ENCODE measurements around the gene ALDH3B2.
"Not testable (repeated sequence)": the region's sequence is repeated elsewhere in the genome, so short reads cannot be mapped to it uniquely, and the experiment has no call there.

ALDH3B2 gene

DNA sequence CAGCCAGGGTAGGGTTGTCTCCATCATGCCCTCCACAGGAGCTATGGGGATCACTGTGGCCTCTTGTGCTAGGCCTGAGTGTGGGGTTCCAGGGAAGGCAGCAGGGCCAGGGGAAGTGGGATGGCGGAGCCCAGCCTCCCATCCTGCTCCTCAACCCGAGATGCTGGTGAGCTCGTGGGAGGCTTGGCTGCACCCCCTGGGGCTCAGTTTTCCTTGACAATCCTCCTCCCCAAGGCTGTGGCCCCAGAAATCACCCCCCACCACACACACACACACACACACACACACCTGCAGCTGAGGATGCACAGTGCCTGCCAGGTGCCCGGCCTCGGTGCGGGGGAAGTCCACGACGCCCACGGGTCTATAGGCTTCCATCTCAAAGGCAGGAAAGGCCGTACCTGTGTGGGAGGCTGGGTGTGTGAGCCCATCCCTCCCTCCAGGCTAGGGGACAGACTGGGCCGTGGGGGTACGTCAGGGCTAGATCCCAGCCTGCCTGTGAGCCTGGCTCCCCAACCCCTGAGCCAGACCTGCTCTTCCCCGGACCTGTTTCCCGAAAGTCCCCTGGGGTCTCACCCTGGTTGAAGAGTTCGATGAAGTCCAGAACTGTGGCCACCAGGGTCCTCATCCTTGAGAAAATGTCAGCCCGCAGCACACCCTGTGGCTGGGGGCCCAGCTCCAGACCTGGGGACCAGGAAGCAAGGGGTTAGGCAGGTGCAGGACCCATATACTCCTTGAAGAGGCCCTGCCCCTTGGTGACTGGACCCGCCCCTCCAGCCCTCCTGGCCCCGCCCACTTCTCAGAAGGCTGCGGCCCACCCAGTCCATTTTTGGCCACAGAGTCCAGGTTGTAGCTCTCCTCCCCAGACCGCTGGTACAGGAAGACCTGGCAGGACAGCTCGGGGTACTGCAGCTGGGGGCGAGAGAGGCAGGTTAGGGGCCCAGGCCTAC lies 29.7 kb downstream of the ALDH3B2 start:
- no peak for DNase-seq (ENCODE audit: low read depth in 2 of 2, low spot score in 1 of 2)

DNA sequence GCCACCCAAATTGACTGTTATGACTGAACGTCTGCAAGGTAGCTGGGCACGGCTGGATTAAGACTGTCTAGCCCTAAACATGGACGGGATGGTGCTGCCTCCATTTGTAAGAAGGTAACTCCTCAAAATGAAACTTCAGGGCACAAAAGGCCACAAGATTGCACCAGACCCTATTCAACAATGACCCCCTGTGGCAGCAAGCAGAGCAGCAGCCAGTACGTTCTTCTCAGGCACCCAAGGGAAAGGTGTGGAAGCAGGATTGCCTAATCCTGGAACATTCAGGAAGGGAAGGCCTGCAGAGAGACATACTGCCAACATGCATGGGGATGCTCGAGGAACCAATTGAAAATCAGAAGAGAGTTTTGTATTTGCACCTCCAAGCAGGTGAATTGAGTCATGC lies 30.4 kb downstream of the ALDH3B2 start:
- DNase-seq (ENCODE audit: low read depth in 2 of 2, low spot score in 1 of 2), result no peak

DNA sequence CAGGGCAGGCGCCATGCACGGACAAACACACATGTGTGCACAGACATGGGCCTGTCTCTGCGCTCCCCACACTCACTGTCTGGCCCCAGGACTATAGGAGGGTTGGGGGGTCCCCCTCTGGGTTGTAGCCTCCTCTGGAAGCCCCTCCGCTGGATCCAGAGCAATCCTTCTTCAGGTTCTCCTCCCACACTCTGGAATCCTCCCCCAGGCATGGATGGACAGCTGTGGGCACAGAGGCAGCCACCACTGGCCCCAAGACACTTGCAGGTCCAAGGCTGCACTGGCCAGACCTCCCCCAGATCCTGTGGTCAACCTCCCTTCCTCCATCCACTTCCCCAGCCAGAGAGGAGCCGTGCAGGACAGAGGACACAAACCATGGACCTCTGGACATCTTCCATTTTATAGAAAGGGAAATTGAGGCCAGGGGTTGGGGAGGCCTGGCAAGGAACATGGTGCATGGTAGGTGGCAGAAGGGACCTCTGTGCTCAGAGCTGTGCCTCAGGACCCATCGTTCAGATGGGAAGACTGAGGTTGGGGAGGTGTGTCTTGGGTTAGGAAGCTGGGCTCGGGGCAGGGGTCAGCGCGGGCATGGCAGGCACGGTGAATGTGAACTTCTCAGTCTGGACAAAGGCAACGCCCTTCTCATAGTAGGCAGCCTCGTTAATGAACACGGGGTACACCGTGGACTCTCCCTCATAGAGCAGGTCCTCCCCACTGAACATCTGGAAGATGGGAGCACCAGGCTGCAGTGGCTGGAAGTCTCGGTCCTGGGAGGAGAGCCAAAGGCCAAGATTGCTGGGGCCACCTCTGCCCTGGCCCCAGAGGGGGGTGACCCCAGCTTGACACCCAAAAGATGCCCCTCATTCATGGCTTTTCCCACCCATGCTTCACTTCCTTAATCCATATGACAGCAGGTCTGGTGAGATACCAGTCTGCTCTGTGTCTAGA lies 32.0 kb downstream of the ALDH3B2 start:
- no peak for DNase-seq (ENCODE audit: low read depth in 2 of 2, low spot score in 1 of 2)

DNA sequence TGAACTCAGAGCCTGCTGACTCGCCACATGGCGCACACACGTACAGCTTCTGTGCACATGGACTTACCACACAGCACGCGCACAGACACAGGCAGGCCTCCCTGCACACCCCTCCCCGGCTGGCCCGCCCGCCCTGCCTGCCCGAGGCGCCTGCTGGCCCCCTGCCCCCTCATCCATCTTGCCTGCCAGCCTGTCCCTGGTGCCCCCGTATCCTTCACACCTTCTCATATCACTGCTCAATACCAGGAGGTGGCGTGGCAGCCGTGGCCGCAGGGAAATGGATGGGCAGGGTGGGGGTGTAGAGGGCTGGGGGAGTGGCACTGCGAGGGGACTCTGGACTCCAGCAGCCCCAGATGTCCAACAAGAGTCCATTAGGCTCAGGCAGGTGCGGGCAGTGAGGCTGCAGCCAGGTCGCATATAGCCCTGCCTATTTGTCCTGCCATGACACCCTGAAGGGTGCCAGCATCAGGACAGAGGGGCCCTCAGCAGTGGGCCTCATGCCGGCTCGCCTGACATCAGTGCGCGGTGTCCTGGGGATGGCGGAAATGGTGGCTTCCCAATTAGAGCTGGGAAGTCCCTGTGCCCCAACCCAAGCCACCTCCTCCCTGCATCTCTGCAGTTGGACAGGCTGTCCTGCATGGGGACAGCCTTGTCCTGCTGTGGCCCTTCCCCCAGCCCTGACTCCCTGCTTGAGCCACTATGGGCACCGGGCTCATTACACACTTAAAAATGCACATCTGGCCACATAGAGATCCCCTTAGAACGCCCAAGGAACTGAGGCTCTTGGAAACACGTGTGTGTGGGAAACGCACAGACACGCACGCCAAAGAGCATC lies 32.9 kb downstream of the ALDH3B2 start:
- DNase-seq (ENCODE audit: low read depth in 2 of 2, low spot score in 1 of 2), result no peak

DNA sequence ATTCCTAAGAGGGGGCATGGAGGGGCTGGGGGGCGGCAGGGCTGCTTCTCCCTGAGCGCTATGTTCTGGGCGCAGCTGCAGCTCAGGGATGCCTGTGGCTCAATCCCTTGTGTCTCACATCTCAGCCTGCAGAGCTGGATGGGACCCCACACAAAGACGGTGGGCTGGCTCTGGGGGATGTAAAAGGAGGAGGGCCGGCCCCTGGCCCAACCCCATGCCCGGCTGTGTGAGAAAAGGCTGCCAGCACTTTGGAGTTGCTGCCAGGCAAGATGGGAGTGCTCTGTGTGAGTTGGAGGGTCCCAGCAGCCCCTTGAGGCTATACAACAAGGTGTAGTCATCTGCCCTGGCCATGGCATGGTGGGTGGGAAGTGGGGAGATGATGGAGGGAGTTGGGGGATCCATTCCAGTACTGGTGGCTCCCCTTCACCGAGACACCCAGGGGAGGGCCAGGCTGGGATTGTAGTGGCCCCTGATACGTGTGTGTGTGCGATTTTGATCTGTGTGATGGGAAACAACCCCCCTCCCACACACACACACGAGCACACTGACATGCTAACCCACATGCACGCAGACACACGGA lies 33.6 kb downstream of the ALDH3B2 start:
- no peak for DNase-seq (ENCODE audit: low read depth in 2 of 2, low spot score in 1 of 2)

DNA sequence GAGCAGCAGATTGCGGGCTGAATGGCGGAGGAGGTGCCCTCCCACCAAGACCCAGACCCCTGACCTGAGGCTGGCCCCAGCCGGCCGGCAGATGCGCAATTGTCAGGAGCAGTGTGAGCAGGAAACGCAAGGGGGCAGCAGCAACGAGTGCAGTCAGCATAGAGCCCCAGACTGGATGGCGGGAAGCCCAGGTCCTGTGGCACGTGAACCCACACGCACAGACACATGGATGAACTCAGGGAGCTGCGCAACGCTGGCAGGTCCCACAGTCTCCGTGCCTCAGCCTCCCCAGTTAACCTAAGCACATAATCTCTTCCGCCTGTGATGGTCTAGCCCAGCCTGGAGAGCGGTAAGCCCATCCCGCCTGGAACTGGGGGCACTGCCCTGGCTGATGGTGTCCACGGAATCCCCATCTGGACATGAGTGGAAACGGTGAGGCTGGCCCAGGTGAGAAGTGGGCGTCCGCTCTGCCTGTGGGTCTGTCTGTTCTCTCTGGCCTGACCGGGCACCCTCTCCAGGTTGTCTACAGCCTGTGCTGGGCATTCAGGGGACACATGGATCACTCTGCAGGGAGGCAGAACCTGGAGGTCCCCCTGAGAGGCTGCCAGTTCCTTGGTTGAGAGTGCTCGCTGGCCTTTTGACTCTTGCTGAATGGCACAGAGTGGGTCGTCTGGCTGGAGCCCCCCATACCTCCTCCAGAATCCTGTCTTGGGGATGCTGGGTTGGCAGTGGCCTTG lies 34.2 kb downstream of the ALDH3B2 start:
- DNase-seq (ENCODE audit: low read depth in 2 of 2, low spot score in 1 of 2), result peak in 1 of 2 donors; percentile 37

DNA sequence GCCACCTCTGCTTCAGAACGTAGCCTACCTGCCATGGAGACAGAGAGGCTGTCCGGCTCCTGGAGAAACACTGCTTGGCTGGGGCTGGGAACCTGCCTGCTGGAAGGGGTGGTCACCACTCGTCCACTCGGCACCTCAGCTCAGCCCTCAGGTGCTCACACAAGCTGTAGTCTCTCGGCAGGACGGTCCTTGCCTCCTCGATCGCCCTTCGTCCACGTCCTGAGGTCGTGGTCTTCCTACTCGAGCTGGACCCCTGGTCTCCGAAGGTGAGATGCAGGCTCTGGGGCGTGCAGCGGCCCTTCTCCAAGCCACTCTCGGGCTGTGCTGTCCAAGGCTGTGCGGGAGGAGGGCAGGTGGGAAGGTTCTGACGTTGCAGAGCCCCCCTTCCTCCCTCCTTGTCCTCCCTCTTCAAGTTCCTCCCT lies 35.0 kb downstream of the ALDH3B2 start, which contains the start of gene TBX10:
TBX10 (minus strand) TSS at position 326 of the 422 bp plus-strand sequence; CDS start at position 35, 291 bp downstream.
- DNase-seq (ENCODE audit: low read depth in 2 of 2, low spot score in 1 of 2), result no peak

DNA sequence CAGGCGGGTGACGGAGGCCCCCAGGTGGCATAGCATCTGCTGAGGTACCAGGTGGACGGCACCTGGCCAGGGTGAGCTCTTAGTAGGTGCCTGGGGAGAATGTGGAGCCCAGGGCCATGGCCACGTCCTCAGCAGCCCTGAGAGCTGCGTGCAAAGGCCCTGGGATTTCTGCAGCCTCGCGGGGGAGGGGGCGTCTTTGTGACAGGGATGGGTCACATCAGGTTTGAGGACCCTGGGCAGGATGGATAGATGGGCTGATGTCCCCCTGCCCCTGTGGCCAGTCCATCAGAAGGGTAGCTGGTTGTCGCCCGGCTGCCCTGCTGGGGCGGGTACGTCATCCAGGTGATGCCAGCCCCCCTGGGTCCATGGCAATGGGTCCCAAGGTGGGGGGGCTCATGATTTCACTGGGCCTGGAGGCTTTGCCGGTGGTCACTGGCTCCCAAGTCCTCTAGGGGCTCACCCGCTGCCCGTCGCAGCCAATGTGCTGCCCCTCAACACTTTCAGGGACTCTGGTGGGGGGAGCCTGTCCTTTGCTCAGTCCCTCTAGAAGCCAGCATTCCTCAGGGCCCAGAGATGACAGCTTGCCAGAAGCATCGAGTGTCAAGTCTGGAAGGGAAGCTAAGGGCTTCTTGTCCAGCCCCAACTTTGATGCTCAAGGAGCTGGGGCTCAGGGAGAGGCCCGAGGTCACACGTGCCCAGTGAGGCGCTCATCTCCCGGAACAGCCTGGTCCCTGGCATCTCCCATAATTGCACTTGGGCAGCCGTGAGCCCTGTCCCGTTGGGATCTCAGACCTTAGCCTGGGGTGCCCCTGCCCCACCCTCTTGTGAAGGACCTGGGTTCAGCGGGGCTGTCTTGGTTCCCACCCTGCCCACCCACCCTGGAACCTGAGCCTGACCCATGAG lies 35.6 kb downstream of the ALDH3B2 start:
- DNase-seq (ENCODE audit: low read depth in 2 of 2, low spot score in 1 of 2), result no peak

DNA sequence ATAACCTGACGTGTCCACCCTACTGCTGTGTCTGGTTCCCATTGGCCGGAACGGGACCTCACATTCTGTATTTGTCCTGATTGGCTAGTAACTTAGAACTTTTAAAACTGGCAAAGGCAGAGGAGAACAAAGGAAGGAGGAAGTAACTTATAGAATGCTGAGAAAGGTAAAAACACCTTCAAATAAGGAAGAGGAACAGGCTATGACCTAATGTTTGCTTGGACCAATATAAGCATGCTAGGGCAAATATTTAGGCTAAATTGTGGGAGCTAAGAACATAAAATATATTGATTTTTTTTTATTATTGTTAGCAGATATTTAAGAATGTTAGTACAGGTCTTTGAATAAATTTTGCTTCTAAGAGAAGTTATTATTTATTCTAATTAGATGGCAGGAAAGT lies 37.0 kb downstream of the ALDH3B2 start:
- DNase-seq (ENCODE audit: low read depth in 2 of 2, low spot score in 1 of 2), result not testable (repeated sequence)

DNA sequence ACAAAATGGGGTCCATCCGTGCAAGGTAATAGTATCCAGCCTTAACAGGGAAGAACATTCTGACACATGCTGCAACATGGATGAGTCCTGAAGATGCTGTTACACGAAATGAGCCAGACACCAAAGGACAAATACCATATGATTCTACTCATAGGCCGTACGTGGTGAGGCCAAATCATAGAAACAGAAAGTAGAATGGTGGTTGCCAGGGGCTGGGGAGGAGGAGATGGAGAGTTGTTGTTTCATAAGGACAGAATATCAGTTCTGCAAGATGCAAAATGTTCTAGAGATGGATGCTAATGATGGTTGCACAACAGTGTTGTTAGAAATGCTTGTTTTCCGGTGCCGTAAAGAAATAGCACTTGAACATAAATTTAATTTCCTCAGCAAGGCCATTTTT lies 37.5 kb downstream of the ALDH3B2 start:
- DNase-seq (ENCODE audit: low read depth in 2 of 2, low spot score in 1 of 2), result no peak

DNA sequence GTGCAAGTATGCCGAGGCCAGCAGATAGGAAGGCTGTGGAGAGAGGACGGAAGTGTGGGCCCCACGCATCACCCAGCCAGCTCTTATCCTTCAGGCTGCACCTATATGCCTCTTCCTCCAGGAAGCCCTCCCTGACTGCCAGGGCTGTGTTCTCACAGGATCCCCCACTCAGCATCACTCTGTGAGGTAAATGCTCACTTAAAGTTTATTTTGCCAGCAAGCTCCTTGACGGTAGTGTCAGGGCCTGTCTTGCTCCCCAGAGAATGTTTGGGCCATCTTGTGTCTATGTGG lies 39.2 kb downstream of the ALDH3B2 start:
- DNase-seq (ENCODE audit: low read depth in 2 of 2, low spot score in 1 of 2), result no peak

DNA sequence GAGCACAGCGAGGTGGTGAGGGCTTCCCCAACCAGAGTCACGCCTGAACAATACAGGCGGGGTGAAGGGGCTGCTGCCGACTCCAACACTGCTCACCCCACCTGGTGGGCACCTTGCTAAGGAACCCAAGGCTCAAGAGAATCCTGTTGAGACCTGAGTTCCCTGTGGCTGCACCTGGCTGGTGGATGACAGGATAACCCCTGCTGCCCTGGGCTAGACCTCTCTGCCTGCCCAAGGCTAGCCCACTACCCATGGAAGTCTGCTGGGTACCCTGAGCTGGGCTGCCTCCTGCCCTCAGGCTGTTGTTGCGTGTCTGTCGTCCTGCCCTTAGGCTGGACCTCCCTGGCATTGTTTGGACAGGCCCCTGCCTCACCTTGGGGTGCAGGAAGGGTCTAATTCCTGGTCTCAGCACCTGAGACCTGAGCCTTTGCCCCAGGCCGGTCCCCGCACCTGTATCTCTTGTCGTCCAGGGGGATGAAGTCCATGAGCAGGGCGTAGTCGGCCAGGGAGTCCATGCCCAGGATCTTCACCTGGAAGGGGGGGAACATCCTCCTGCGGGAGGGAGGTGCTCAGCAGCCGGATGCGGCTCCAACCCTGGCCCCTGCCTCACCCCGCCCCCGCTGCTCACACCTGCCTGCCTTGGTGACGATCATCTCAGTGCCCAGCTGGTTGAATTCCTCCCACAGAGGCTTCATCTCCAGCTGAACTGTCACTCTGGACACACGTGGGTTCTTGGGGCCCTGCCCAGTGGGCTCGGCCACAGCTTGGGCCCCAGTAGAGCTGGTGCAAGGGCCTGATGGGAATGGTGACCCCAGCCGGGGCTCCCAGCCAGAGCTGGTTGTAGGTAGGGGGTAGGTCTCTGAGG lies 39.8 kb downstream of the ALDH3B2 start:
- no peak for DNase-seq (ENCODE audit: low read depth in 2 of 2, low spot score in 1 of 2)

DNA sequence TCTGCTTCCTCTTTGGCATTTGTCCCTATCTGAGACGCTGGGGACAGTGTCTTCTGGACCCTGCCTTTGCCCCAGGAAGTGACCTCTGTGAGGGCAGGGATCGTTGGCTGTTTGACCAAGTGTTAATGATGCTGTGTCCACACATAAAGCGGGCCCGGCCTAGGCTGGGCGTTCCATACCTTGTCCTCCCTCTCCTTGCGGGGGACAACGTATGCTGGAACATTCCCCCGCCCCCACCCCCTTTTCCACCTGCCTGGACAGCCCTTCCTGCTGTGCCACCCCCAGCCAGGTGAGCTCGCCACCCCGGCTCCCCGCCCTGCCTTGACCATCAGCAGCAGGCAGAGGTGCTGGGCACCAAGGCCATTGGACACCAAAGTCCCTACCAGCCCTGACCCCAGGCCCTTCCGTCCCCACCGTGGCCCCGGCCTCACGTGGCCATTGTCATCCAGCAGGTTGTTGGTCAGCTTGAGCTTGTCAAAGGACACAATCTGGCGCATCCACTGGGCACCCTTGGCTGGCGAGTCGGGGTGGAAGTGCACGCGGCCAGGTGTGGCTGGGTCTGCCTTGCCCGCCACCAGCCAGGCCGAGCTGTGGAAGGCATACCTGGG lies 40.6 kb downstream of the ALDH3B2 start:
- DNase-seq (ENCODE audit: low read depth in 2 of 2, low spot score in 1 of 2), result no peak

DNA sequence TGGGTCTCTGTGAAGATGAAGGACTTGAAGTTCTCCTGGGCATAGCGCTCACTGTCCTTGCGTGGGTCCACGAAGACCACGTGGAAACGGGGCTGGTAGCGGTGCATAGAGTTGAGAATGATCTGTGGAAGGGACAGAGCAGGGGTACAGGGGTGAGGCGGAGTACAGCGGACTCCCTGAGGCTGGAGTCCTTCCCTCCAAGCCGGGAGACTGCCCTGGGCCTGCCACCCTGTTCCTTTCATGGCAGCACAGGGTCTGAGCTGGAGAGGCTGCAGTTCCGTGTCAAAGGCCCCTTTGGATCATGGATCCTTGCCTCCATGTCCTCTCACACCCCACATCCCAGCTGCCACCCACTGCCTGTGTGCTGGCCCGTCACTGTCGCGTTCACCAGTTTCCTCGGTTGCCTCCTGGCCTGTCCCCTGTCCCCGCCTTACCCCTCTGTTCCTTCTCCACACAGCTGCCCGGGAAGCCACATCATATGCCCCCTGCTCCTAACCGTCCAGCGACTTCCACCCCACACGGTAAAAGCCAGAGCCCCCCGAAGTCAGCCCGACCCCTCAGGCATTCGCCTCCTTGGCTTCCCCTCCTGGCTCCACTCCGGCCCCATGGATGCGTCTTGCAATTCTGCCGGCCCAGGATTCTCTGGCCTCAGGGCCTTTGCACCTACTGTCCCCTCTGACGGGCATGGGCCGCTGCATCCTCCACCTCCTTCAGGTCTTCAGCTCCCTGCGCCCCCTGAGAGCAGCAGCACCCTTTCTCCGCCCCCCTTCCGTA lies 41.3 kb downstream of the ALDH3B2 start:
- DNase-seq (ENCODE audit: low read depth in 2 of 2, low spot score in 1 of 2), result no peak

DNA sequence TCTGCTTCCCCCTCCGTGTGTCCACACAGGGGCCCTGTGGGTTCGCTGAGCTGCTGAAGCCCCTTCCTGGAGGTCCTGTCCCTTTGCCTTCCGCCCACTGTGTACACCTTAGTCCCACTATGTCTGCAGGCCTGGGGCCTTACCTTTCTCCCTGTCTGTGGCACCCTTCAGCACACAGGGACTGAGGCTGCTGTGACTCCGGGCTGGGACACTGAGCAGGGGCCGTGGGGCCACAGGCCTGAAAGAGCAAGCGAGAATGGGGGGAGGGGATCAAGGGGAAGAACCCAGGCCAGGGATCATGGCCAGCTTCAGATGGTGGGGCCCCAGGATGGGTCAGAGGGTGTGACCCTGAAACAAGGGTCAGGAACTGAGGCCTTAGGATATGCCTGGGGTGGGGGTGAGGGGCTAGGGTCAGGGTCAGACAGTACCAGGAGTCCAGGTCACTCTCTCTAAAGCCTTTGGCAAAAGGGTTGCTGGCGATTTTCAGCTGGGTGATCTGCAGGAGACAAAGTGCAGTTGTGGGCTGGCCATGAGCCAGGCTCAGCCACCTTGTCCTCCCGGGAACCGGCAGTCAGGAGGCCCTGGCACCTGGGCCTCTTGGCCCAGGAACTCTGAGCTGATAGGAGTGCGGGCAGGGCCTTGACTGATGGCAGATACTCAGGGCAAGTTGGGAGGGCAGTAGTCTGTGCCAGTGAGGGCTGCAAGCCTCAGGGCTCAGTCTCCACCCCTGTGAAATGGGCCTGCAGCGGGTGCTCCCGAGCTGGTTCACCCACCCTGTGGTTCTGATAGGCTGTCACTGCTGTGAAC lies 42.0 kb downstream of the ALDH3B2 start:
- no peak for DNase-seq (ENCODE audit: low read depth in 2 of 2, low spot score in 1 of 2)

DNA sequence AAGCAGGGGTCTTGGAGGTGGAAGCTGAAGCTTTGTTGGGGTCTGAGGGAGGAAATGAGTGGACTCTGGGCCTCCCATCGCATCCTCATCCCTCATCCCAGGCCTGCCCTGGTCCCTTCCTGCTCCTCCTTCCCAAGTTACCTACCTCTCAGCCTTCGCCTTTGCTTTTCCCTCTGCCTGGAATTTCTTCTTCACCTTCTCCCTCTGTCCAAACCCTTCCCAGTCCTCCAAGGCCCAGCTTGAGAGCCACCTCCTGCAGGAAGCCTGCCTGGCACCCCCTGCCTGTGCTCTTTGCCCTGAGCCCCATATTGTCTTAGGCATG lies 42.6 kb downstream of the ALDH3B2 start:
- DNase-seq (ENCODE audit: low read depth in 2 of 2, low spot score in 1 of 2), result no peak

Measured in stimulated activated CD8-positive, alpha-beta memory T cell treated with anti-CD3 and anti-CD28 coated beads, Interleukin-4, amount 100 ng/mL, for 1 hour (primary cell).